WTC11 (cell line): ENCODE data around the gene CPNE5. TPM values are rescaled to one million over a fixed set of nuclear protein-coding genes. Genes with fewer than 3 reads are reported as not detected.

Source experiments
- ATAC-seq: fragments of 200-7000 bp; cut with Tn5 transposase; 2 replicates; pipeline ENCODE4 v1.10.0; 2021; ENCODE audit warnings: mild to moderate bottlenecking, moderate library complexity
- CTCF ChIA-PET: fragments of 300-600 bp; sonication (Branson Sonifier 250); formaldehyde crosslinking; loops from one replicate; lab custom pipeline; 2021; ENCODE audit warnings: antibody characterized with exemption; lab: Charles Lee
- POLR2A ChIA-PET: fragments of 350-600 bp; sonication (Branson Sonifier 250); formaldehyde crosslinking; loops from one replicate; lab custom pipeline; 2021; ENCODE audit warnings: antibody characterized with exemption; lab: Charles Lee
- DNase-seq: peaks from one replicate; pipeline ENCODE4 v3.0.0; 2021; ENCODE audit warnings: low spot score
- H3K27ac Mint-ChIP-seq: 2 replicates; pipeline ENCODE4 v1.8.0; 2021; ENCODE audit warnings: mixed read lengths
- H3K27me3 Mint-ChIP-seq: 2 replicates; pipeline ENCODE4 v1.8.0; 2021; ENCODE audit warnings: low read depth, mild to moderate bottlenecking, moderate library complexity, mixed read lengths
- H3K36me3 Mint-ChIP-seq: 2 replicates; pipeline ENCODE4 v1.8.0; 2021; ENCODE audit warnings: mixed read lengths
- H3K4me1 Mint-ChIP-seq: 2 replicates; pipeline ENCODE4 v1.8.0; 2022; ENCODE audit warnings: mixed read lengths
- H3K4me3 Mint-ChIP-seq: 2 replicates; pipeline ENCODE4 v1.8.0; 2021; ENCODE audit warnings: mild to moderate bottlenecking, moderate library complexity, mixed read lengths
- H3K9me3 Mint-ChIP-seq: 2 replicates; pipeline ENCODE4 v1.8.0; 2021; ENCODE audit warnings: mixed read lengths
- E2F1 ChIP-seq: sonication (generic); formaldehyde crosslinking; IDR thresholded peaks from 2 replicates; pipeline ENCODE4 v1.8.0; 2022; ENCODE audit warnings: mild to moderate bottlenecking, missing genetic modification reagents
- EMX1 ChIP-seq: fragments of 250-450 bp; sonication (Bioruptor Pico); IDR thresholded peaks from 2 replicates; pipeline ENCODE4 v1.8.0; 2021; ENCODE audit warnings: mild to moderate bottlenecking
- FOXP4 ChIP-seq: sonication (generic); formaldehyde crosslinking; IDR thresholded peaks from 2 replicates; pipeline ENCODE4 v1.8.0; 2022; ENCODE audit warnings: mild to moderate bottlenecking, missing genetic modification reagents
- GRHL2 ChIP-seq: fragments of 250-450 bp; sonication (Bioruptor Pico); IDR thresholded peaks from 2 replicates; pipeline ENCODE4 v1.8.0; 2022; ENCODE audit warnings: mild to moderate bottlenecking, moderate library complexity; ENCODE audit not compliant: insufficient replicate concordance, severe bottlenecking
- IRF2 ChIP-seq: sonication (generic); formaldehyde crosslinking; IDR thresholded peaks from 2 replicates; pipeline ENCODE4 v1.8.0; 2022; ENCODE audit warnings: low read depth, missing genetic modification reagents, borderline replicate concordance
- JAZF1 ChIP-seq: fragments of 250-450 bp; sonication (Bioruptor Pico); IDR thresholded peaks from 2 replicates; pipeline ENCODE4 v1.9.0; 2021; ENCODE audit warnings: moderate library complexity, mild to moderate bottlenecking, inconsistent platforms
- KAT7 ChIP-seq: sonication (generic); formaldehyde crosslinking; IDR thresholded peaks from 2 replicates; pipeline ENCODE4 v1.8.1; 2023; ENCODE audit warnings: missing genetic modification reagents, mild to moderate bottlenecking, borderline replicate concordance
- MLX ChIP-seq: sonication (generic); formaldehyde crosslinking; IDR thresholded peaks from 2 replicates; pipeline ENCODE4 v1.8.1; 2023; ENCODE audit warnings: mild to moderate bottlenecking, missing genetic modification reagents, moderate library complexity
- NFE2L1 ChIP-seq: sonication (generic); formaldehyde crosslinking; IDR thresholded peaks from 2 replicates; pipeline ENCODE4 v1.8.1; 2023; ENCODE audit warnings: missing genetic modification reagents
- NR1H2 ChIP-seq: sonication (generic); formaldehyde crosslinking; IDR thresholded peaks from 2 replicates; pipeline ENCODE4 v1.9.0; 2021; ENCODE audit warnings: mild to moderate bottlenecking, moderate library complexity, missing genetic modification reagents
- NR3C1 ChIP-seq: sonication (generic); formaldehyde crosslinking; conservative IDR thresholded peaks from 2 replicates; pipeline ENCODE4 v1.8.1; 2023; ENCODE audit warnings: low read depth, mild to moderate bottlenecking, missing genetic modification reagents
- PRDM15 ChIP-seq: sonication (generic); formaldehyde crosslinking; IDR thresholded peaks from 2 replicates; pipeline ENCODE4 v1.8.0; 2022; ENCODE audit warnings: missing genetic modification reagents
- PRRX2 ChIP-seq: fragments of 250-450 bp; sonication (Bioruptor Pico); IDR thresholded peaks from 2 replicates; pipeline ENCODE4 v1.8.0; 2021; ENCODE audit warnings: mild to moderate bottlenecking
- RELA ChIP-seq: sonication (generic); formaldehyde crosslinking; IDR thresholded peaks from 2 replicates; pipeline ENCODE4 v1.8.1; 2022; ENCODE audit warnings: missing genetic modification reagents, mild to moderate bottlenecking, borderline replicate concordance
- RORB ChIP-seq: fragments of 250-450 bp; sonication (Bioruptor Pico); IDR thresholded peaks from 2 replicates; pipeline ENCODE4 v1.9.0; 2021; ENCODE audit warnings: mild to moderate bottlenecking
- total RNA-seq: library from RNA; stranded (reverse); gene quantifications from 3 replicates; pipeline ENCODE4 v1.2.3, GENCODE V29; 2021
- TF ChIP-seq, protein P1 (sequence below): fragments of 250-450 bp; sonication (Bioruptor Pico); IDR thresholded peaks from 2 replicates; pipeline ENCODE4 v1.8.0; 2021; ENCODE audit warnings: mild to moderate bottlenecking
- TF ChIP-seq, protein P2 (sequence below): sonication (generic); formaldehyde crosslinking; IDR thresholded peaks from 2 replicates; pipeline ENCODE4 v1.8.1; 2023; ENCODE audit warnings: mild to moderate bottlenecking, missing genetic modification reagents, borderline replicate concordance
- TF ChIP-seq, protein P3 (sequence below): sonication (generic); formaldehyde crosslinking; IDR thresholded peaks from 2 replicates; pipeline ENCODE4 v1.8.1; 2023; ENCODE audit warnings: mild to moderate bottlenecking, missing genetic modification reagents
- TF ChIP-seq, protein P4 (sequence below): fragments of 250-450 bp; sonication (Bioruptor Pico); IDR thresholded peaks from 2 replicates; pipeline ENCODE4 v1.9.0; 2021; ENCODE audit warnings: mild to moderate bottlenecking, borderline replicate concordance

CPNE5 gene
- total RNA-seq, 1 experiment from 2014 or later, result 0.44 TPM

- H3K27ac Mint-ChIP-seq, result no peak overlapping the region
- H3K4me3 Mint-ChIP-seq, result no peak overlapping the region
- H3K4me1 Mint-ChIP-seq, result no peaks in the 10 kb centered on the region
- ATAC-seq, result no peak
- ChIA-PET POLR2A (no interaction called here), CTCF (interaction anchor here (1.1 to 3.3 kb wide), 2 partner anchors 11 to 37 kb away, joined by 3 to 7 read pairs; no protein-coding TSS in a partner anchor)
- H3K27me3 Mint-ChIP-seq, result no peaks in the 10 kb centered on the region; the same call in 1 of the 2 replicates
- 0 out of 2 replicates have a peak, but pooled peaks cover 3% of the 10 kb centered on the region for H3K36me3 Mint-ChIP-seq
- peaks cover 21% of the 10 kb centered on the region for H3K9me3 Mint-ChIP-seq
- DNase-seq, result no peak
- TF ChIP-seq, protein P1, sequence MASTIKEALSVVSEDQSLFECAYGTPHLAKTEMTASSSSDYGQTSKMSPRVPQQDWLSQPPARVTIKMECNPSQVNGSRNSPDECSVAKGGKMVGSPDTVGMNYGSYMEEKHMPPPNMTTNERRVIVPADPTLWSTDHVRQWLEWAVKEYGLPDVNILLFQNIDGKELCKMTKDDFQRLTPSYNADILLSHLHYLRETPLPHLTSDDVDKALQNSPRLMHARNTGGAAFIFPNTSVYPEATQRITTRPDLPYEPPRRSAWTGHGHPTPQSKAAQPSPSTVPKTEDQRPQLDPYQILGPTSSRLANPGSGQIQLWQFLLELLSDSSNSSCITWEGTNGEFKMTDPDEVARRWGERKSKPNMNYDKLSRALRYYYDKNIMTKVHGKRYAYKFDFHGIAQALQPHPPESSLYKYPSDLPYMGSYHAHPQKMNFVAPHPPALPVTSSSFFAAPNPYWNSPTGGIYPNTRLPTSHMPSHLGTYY (CRISPR knock-in tag), result no peak
- TF ChIP-seq NFE2L1 (no peak), JAZF1 (CRISPR knock-in tag) (no peak), KAT7 (no peak), RORB (CRISPR knock-in tag) (no peak), E2F1 (no peak), NR1H2 (CRISPR knock-in tag) (no peak), GRHL2 (CRISPR knock-in tag) (no peak), FOXP4 (no peak), RELA (CRISPR knock-in tag) (no peak), NR3C1 (CRISPR knock-in tag) (no peak), IRF2 (CRISPR knock-in tag) (no peak), PRDM15 (CRISPR knock-in tag) (no peak), EMX1 (no peak), MLX (no peak), PRRX2 (CRISPR knock-in tag) (no peak)
- TF ChIP-seq, protein P2, sequence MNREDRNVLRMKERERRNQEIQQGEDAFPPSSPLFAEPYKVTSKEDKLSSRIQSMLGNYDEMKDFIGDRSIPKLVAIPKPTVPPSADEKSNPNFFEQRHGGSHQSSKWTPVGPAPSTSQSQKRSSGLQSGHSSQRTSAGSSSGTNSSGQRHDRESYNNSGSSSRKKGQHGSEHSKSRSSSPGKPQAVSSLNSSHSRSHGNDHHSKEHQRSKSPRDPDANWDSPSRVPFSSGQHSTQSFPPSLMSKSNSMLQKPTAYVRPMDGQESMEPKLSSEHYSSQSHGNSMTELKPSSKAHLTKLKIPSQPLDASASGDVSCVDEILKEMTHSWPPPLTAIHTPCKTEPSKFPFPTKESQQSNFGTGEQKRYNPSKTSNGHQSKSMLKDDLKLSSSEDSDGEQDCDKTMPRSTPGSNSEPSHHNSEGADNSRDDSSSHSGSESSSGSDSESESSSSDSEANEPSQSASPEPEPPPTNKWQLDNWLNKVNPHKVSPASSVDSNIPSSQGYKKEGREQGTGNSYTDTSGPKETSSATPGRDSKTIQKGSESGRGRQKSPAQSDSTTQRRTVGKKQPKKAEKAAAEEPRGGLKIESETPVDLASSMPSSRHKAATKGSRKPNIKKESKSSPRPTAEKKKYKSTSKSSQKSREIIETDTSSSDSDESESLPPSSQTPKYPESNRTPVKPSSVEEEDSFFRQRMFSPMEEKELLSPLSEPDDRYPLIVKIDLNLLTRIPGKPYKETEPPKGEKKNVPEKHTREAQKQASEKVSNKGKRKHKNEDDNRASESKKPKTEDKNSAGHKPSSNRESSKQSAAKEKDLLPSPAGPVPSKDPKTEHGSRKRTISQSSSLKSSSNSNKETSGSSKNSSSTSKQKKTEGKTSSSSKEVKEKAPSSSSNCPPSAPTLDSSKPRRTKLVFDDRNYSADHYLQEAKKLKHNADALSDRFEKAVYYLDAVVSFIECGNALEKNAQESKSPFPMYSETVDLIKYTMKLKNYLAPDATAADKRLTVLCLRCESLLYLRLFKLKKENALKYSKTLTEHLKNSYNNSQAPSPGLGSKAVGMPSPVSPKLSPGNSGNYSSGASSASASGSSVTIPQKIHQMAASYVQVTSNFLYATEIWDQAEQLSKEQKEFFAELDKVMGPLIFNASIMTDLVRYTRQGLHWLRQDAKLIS, result no peak
- TF ChIP-seq, protein P3, sequence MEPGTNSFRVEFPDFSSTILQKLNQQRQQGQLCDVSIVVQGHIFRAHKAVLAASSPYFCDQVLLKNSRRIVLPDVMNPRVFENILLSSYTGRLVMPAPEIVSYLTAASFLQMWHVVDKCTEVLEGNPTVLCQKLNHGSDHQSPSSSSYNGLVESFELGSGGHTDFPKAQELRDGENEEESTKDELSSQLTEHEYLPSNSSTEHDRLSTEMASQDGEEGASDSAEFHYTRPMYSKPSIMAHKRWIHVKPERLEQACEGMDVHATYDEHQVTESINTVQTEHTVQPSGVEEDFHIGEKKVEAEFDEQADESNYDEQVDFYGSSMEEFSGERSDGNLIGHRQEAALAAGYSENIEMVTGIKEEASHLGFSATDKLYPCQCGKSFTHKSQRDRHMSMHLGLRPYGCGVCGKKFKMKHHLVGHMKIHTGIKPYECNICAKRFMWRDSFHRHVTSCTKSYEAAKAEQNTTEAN (CRISPR knock-in tag), result no peak
- TF ChIP-seq, protein P4, sequence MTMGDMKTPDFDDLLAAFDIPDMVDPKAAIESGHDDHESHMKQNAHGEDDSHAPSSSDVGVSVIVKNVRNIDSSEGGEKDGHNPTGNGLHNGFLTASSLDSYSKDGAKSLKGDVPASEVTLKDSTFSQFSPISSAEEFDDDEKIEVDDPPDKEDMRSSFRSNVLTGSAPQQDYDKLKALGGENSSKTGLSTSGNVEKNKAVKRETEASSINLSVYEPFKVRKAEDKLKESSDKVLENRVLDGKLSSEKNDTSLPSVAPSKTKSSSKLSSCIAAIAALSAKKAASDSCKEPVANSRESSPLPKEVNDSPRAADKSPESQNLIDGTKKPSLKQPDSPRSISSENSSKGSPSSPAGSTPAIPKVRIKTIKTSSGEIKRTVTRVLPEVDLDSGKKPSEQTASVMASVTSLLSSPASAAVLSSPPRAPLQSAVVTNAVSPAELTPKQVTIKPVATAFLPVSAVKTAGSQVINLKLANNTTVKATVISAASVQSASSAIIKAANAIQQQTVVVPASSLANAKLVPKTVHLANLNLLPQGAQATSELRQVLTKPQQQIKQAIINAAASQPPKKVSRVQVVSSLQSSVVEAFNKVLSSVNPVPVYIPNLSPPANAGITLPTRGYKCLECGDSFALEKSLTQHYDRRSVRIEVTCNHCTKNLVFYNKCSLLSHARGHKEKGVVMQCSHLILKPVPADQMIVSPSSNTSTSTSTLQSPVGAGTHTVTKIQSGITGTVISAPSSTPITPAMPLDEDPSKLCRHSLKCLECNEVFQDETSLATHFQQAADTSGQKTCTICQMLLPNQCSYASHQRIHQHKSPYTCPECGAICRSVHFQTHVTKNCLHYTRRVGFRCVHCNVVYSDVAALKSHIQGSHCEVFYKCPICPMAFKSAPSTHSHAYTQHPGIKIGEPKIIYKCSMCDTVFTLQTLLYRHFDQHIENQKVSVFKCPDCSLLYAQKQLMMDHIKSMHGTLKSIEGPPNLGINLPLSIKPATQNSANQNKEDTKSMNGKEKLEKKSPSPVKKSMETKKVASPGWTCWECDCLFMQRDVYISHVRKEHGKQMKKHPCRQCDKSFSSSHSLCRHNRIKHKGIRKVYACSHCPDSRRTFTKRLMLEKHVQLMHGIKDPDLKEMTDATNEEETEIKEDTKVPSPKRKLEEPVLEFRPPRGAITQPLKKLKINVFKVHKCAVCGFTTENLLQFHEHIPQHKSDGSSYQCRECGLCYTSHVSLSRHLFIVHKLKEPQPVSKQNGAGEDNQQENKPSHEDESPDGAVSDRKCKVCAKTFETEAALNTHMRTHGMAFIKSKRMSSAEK (CRISPR knock-in tag), result no peak
Measured at GRCh38 chr6:36745836-36746235, 93.4 kb downstream of the CPNE5 start.
